PC-9 (cell line): ENCODE measurements around the gene CLCN2. TPM values are rescaled to one million over a fixed set of nuclear protein-coding genes. Genes with fewer than 3 reads are reported as not detected.

Experiments used
- BruUV-seq: library from RNA; stranded (reverse); fragments of 400-500 nt; replicated peaks from 2 replicates; lab custom pipeline; 2021; lab: Mats Ljungman, UMichigan
- CTCF ChIA-PET: fragments of 300-600 bp; sonication (Branson Sonifier 250); formaldehyde crosslinking; loops from one replicate; lab custom pipeline; 2022; ENCODE audit warnings: antibody characterized with exemption; lab: Charles Lee
- POLR2A ChIA-PET: fragments of 300-600 bp; sonication (Branson Sonifier 250); formaldehyde crosslinking; loops from one replicate; lab custom pipeline; 2022; ENCODE audit warnings: antibody characterized with exemption; ENCODE audit not compliant: unreplicated experiment; lab: Charles Lee
- DNase-seq, 2 experiments: peaks; one replicate each; pipeline versions ENCODE4 v3.0.0 to v3.0.0-alpha.2; 2015 to 2022; ENCODE audit warnings: mixed read lengths in 1 of 2
- H2AFZ ChIP-seq: fragments of 200-600 bp; sonication (generic); 2 replicates; pipeline ENCODE4 v1.8.1; 2017; ENCODE audit warnings: antibody characterized with exemption
- H3F3A ChIP-seq: fragments of 200-600 bp; sonication (generic); 2 replicates; pipeline ENCODE4 v1.8.1; 2017; ENCODE audit warnings: antibody characterized with exemption, mild to moderate bottlenecking, low read depth; ENCODE audit not compliant: insufficient read depth
- H3K27ac ChIP-seq: fragments of 200-600 bp; sonication (generic); 2 replicates; pipeline ENCODE4 v1.6.1; 2016; ENCODE audit warnings: mixed run types
- H3K27me3 ChIP-seq: fragments of 200-600 bp; sonication (generic); 2 replicates; pipeline ENCODE4 v1.6.1; 2016; ENCODE audit warnings: low read depth, mixed run types; ENCODE audit not compliant: insufficient read depth
- H3K36me3 ChIP-seq: fragments of 200-600 bp; sonication (generic); 2 replicates; pipeline ENCODE4 v1.6.1; 2016; ENCODE audit warnings: low read depth, mixed run types
- H3K4me1 ChIP-seq: fragments of 200-600 bp; sonication (generic); replicated peaks from 2 replicates; pipeline ENCODE4 v1.6.1; 2016; ENCODE audit warnings: mixed run types; ENCODE audit not compliant: insufficient read depth
- H3K4me2 ChIP-seq: fragments of 200-600 bp; sonication (generic); 2 replicates; pipeline ENCODE4 v1.6.1; 2017; ENCODE audit warnings: mixed run types
- H3K4me3 ChIP-seq: fragments of 200-600 bp; sonication (generic); 2 replicates; pipeline ENCODE4 v1.6.1; 2016; ENCODE audit warnings: mixed run types
- H3K79me2 ChIP-seq: fragments of 200-600 bp; sonication (generic); 2 replicates; pipeline ENCODE4 v1.6.1; 2017; ENCODE audit warnings: low read depth, mixed run types
- H3K9me2 ChIP-seq: fragments of 200-600 bp; sonication (generic); 2 replicates; pipeline ENCODE4 v1.8.1; 2017; ENCODE audit warnings: mild to moderate bottlenecking; ENCODE audit not compliant: insufficient read depth
- H3K9me3 ChIP-seq: fragments of 200-600 bp; sonication (generic); 2 replicates; pipeline ENCODE4 v1.8.1; 2016; ENCODE audit warnings: low read depth; ENCODE audit not compliant: insufficient read depth
- H4K20me1 ChIP-seq: fragments of 200-600 bp; sonication (generic); 2 replicates; pipeline ENCODE4 v1.8.1; 2017; ENCODE audit not compliant: insufficient read depth
- CTCF ChIP-seq: fragments of 200-600 bp; sonication (generic); conservative IDR thresholded peaks from 2 replicates; pipeline ENCODE4 v1.6.1; 2017; ENCODE audit warnings: mixed run types, antibody characterized with exemption, mild to moderate bottlenecking, moderate library complexity
- EZH2 ChIP-seq: fragments of 200-600 bp; sonication (generic); IDR thresholded peaks from 2 replicates; pipeline ENCODE4 v1.8.0; 2017; ENCODE audit warnings: antibody characterized with exemption, low read depth
- intact Hi-C: fragments of 100-400 bp; cut with micrococcal nuclease; formaldehyde crosslinking; loops from one replicate; pipeline ENCODE4 v1.10.0; 2022; ENCODE audit not compliant: unreplicated experiment
- total RNA-seq: library from RNA; stranded (reverse); gene quantifications from 2 replicates; pipeline ENCODE4 v1.2.3, GENCODE V29; 2021

Gene CLCN2
- total RNA-seq, 1 experiment from 2014 or later = 27.1 TPM

GRCh38 chr3:184388936-184389230 lies 27.5 kb upstream of the CLCN2 start:
- H3K27ac ChIP-seq = no peak overlapping the region
- TF ChIP-seq CTCF (no peak), EZH2 (no peak)
- no TSS peak for BruUV-seq
- H3K4me1 ChIP-seq = no peaks in the 10 kb centered on the region
- no peak for DNase-seq
- H2AFZ ChIP-seq = no peak overlapping the region
- H4K20me1 ChIP-seq = no peaks in the 10 kb centered on the region
- H3K9me2 ChIP-seq = no peaks in the 10 kb centered on the region
- intact Hi-C loops = no loop called here
- no peaks in the 10 kb centered on the region for H3K9me3 ChIP-seq
- ChIA-PET CTCF (interaction anchor here (0.6 kb wide), 1 partner anchor 148 kb away, joined by 3 read pairs; no protein-coding TSS in a partner anchor), POLR2A (no interaction called here)
- no peak overlapping the region for H3K4me3 ChIP-seq
- no peaks in the 10 kb centered on the region for H3K79me2 ChIP-seq
- H3F3A ChIP-seq = no peaks in the 10 kb centered on the region
- H3K4me2 ChIP-seq = no peak overlapping the region
- H3K36me3 ChIP-seq = no peaks in the 10 kb centered on the region
- peaks cover 82% of the 10 kb centered on the region for H3K27me3 ChIP-seq

GRCh38 chr3:184388164-184388935 lies 26.9 kb upstream of the CLCN2 start:
- no peak overlapping the region for H2AFZ ChIP-seq
- no peak overlapping the region for H3K4me3 ChIP-seq
- BruUV-seq = no TSS peak
- no peak for DNase-seq
- TF ChIP-seq CTCF = no peak
- no peak for TF ChIP-seq EZH2
- no peaks in the 10 kb centered on the region for H3K4me1 ChIP-seq
- no peak overlapping the region for H3K4me2 ChIP-seq
- no peaks in the 10 kb centered on the region for H4K20me1 ChIP-seq
- no peaks in the 10 kb centered on the region for H3K9me2 ChIP-seq
- H3K36me3 ChIP-seq = no peaks in the 10 kb centered on the region
- H3K9me3 ChIP-seq = no peaks in the 10 kb centered on the region
- POLR2A ChIA-PET = no interaction called here
- peaks cover 79% of the 10 kb centered on the region for H3K27me3 ChIP-seq
- CTCF ChIA-PET = no interaction called here
- no peaks in the 10 kb centered on the region for H3F3A ChIP-seq
- intact Hi-C loops = no loop called here
- H3K79me2 ChIP-seq = no peaks in the 10 kb centered on the region
- no peak overlapping the region for H3K27ac ChIP-seq

- H3K27me3 ChIP-seq = peaks cover 82% of the 10 kb centered on the region
Observed at GRCh38 chr3:184387174-184387714, 25.8 kb upstream of the CLCN2 start.

More at GRCh38 chr3:184387174-184387714, 25.8 kb upstream of the CLCN2 start:
- no peak for DNase-seq
- H3K4me2 ChIP-seq = no peak overlapping the region
- no TSS peak for BruUV-seq
- H2AFZ ChIP-seq = no peak overlapping the region
- H3K4me1 ChIP-seq = no peaks in the 10 kb centered on the region
- intact Hi-C loops = no loop called here
- no peak overlapping the region for H3K27ac ChIP-seq
- ChIA-PET CTCF (no interaction called here), POLR2A (interaction anchor here (0.6 kb wide), 1 partner anchor 14 kb away, joined by 3 read pairs; no protein-coding TSS in a partner anchor)
- no peaks in the 10 kb centered on the region for H4K20me1 ChIP-seq
- TF ChIP-seq CTCF (no peak), EZH2 (no peak)
- no peaks in the 10 kb centered on the region for H3K79me2 ChIP-seq
- no peaks in the 10 kb centered on the region for H3F3A ChIP-seq
- H3K9me2 ChIP-seq = no peaks in the 10 kb centered on the region
- no peaks in the 10 kb centered on the region for H3K9me3 ChIP-seq
- H3K4me3 ChIP-seq = no peak overlapping the region
- H3K36me3 ChIP-seq = no peaks in the 10 kb centered on the region
